IPS-11a (cell line): ENCODE data around the gene CLEC12A.
"Not testable (repeated sequence)": the region's sequence is repeated elsewhere in the genome, so short reads cannot be mapped to it uniquely, and the experiment has no call there.

Experiments
- H3K4me3 ChIP-seq: one replicate; pipeline ENCODE4 v1.5.1; 2013; ENCODE audit warnings: low read depth, low read length, control low read depth

The CLEC12A gene

DNA sequence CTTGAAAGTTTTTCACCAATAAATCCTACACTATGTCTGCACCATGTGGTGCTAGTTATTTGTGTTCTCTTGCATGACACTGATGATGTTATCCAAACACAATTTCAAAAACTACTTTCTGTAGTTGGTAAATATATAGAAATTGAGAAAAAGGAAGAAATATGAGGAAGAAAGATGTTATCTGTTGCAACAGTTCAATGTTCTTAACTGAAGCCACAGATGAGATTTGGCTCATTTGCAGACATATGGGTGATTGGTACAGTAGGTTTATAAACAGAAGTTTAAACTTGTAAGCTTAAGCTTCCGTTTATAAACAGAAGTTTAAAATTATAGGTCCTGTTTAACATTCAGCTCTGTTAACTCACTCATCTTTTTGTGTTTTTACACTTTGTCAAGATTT lies at the start of gene CLEC12A:
TSS of gene CLEC12A (plus strand) at position 229 of the 400 bp plus-strand sequence. CDS start 188 bp downstream, outside the sequence.
- H3K4me3 ChIP-seq = no peak within 1 kb of the TSS

DNA sequence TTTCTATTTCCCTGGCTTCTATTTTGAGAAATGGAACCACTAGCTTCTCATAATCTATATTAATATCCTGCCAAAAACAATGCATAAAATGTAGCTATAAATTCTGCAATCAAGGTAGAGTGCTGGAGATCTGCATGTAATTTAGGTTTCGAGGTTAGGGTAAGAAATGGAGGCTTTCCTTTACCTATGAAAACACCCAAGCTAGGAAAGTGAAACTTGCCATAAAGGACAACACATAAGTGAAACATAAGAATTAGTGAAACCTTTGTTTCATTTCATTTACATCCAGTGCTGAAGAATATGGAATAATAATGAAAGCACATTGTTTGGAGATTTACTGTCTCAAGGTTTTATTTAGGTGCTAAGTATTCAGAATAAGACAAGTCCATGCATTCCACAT lies 48.8 kb upstream of the CLEC12A start:
- H3K4me3 ChIP-seq = no peak overlapping the region

GRCh38 chr12:9925705-9926393 lies 45.4 kb upstream of the CLEC12A start:
- H3K4me3 ChIP-seq = no peak overlapping the region

GRCh38 chr12:9926876-9927275 lies 44.3 kb upstream of the CLEC12A start:
- H3K4me3 ChIP-seq = no peak overlapping the region

- H3K4me3 ChIP-seq = no peak overlapping the region
Measured at GRCh38 chr12:9928607-9929006, 42.6 kb upstream of the CLEC12A start.

GRCh38 chr12:9931245-9931644 lies 40.0 kb upstream of the CLEC12A start:
- no peak overlapping the region for H3K4me3 ChIP-seq

GRCh38 chr12:9932270-9932669 lies 38.9 kb upstream of the CLEC12A start, which contains the start of gene CLEC2A:
CLEC2A (minus strand) TSS chr12:9932370; CDS start chr12:9932329, 41 bp downstream.
- H3K4me3 ChIP-seq = no peak within 1 kb of the TSS

DNA sequence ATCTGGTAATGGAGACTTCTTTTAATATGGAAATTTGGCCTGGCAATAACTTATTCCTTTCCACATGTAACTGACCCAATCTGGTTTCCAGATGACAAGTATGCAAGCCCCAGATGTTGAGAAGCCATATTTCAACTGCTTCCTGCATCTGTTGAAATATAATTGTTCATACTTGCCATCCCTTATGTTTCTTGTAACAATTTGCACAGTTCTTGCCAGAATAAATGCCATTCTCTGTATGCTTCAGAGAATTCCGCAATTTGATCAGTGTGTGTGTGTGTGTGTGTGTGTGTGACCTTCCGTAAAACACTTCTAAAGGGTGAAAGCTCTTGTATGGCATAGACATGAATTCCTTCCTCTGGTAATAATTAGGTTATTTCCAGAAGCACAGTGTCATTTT lies 37.3 kb upstream of the CLEC12A start:
- no peak overlapping the region for H3K4me3 ChIP-seq

DNA sequence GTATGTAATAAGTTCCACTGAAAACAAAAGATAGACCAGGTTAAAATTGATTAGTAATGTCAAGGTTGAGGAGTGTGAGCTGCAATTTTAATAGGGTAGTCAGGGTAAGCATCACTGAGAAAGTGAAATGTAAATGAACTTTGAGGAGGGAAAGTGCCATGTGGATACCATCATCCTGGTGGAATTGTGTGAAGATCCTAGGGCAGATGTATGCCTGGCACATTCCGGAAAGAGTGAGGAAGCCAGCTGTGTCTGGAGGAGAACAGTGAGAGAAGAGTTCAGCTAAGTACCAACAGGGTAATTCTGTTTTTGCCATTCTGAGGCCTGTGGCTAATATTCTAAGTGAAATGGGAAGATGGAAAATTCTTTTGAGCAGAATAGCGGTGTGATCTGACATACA lies 36.2 kb upstream of the CLEC12A start:
- no peak overlapping the region for H3K4me3 ChIP-seq

GRCh38 chr12:9936591-9936990 lies 34.6 kb upstream of the CLEC12A start:
- no peak overlapping the region for H3K4me3 ChIP-seq

DNA sequence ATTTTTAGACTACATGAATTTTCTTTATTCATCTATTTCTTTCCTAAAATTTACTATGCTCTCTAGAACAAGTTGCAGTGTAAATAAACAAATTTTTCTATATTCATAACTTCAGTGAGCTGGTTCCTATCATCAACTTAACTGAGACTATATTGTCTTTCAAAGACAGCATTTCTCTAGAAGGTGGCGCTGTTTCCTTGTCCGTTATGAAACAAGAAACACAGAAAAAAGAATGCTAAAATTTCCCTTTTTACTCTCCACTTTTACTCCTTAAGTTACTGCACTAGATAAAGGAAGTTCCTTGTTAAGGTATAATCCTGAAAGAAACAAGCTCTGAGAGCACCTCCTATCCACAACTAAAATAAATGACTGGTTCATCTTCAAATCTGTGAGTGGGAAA lies 30.8 kb upstream of the CLEC12A start:
- no peak overlapping the region for H3K4me3 ChIP-seq

DNA sequence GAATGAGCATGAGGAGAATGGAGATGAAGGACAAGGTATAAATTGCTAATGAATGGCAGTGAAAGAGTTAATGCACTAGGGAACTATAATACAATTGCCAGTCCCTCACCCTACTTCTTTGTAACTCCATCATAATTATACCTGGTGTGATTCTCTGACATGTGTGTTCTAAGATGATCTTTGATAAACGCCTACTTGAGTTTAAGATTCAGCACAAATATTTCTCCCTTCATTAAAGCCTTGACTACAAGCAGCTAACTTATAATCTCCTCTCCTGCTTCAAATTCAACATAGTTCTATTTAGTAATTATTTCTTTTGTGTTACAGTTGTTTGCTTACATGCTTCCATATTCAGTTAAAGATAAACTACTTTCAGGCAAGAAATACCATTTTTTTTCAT lies 29.4 kb upstream of the CLEC12A start:
- no peak overlapping the region for H3K4me3 ChIP-seq

DNA sequence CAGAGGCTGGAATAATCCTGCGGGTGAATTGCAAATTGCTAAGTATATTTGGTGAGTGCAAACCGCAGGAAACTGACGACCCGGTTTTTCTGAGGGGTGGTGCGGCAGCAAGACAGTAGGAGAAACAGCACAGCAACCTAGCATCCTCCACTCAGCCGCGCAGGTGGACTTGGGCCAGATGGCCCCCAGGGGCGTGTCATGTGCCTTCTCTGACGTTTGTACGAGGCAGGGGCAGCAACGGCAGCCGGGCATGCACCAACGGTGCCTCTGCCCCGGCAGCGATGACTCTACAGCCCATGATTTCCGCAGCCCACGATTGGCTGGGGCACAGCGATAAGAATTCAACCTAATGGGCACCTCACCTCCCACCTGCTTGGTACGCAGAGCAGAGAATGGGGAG lies 28.0 kb upstream of the CLEC12A start:
- no peak overlapping the region for H3K4me3 ChIP-seq

DNA sequence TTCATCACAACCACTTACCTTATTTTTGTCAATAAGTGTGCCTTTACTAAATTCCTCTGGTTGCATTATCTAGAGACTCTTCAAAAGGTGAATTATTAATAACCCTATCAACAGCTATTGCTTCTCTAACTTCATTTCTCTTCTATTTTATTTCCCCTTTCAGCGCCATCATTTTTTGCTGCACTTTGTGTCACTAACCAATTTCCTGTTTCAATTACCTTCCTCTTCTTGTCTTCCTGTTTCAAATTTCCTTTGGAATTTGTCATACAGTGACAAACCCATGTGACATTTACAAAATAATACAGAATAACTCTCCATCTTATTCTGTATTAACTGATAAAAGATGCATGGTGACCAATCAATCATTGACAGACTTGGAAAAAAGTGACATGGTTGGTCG lies 26.8 kb upstream of the CLEC12A start:
- no peak overlapping the region for H3K4me3 ChIP-seq

GRCh38 chr12:9947674-9948073 lies 23.5 kb upstream of the CLEC12A start:
- no peak overlapping the region for H3K4me3 ChIP-seq

GRCh38 chr12:9948606-9949296 lies 22.5 kb upstream of the CLEC12A start:
- H3K4me3 ChIP-seq = no peak overlapping the region

- H3K4me3 ChIP-seq = no peak overlapping the region
Measured at GRCh38 chr12:9951026-9951675, 20.1 kb upstream of the CLEC12A start.

DNA sequence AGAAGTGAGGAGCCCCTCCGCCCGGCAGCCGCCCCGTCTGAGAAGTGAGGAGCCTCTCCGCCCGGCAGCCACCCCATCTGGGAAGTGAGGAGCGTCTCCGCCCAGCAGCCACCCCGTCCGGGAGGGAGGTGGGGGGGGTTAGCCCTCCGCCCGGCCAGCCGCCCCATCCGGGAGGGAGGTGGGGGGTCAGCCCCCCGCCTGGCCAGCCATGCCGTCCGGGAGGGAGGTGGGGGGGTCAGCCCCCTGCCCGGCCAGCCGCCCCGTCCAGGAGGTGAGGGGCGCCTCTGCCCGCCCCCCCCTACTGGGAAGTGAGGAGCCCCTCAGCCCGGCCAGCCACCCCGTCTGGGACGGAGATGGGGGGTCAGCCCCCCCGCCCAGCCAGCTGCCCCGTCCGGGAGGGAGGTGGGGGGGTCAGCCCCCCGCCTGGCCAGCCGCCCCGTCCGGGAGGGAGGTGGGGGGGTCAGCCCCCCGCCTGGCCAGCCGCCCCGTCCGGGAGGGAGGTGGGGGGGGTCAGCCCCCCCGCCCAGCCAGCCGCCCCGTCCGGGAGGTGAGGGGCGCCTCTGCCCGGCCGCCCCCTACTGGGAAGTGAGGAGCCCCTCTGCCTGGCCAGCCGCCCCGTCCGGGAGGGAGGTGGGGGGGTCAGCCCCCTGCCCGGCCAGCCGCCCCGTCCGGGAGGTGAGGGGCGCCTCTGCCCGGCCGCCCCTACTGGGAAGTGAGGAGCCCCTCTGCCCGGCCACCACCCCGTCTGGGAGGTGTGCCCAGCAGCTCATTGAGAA lies 18.1 kb upstream of the CLEC12A start:
- H3K4me3 ChIP-seq = not testable (repeated sequence)

DNA sequence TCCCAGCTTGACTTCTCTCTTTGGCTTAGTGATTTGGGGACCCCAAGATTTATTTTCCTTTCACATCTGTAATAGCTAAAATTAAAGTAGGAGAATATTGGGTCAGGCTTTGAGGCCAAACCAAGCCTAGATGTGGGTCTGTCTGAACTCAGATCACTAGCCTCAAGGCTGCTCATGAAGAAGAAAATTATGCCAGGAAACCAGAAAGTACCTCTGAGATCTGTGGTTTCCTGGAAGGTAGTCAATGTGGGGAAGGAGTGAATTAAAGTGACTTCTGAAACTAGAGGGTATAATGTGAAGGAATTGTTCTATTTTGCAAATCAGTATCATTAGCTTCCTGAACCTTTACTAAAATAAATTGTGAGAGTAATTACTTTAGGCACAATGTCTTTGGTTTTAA lies 13.4 kb upstream of the CLEC12A start:
- H3K4me3 ChIP-seq = no peak overlapping the region

- no peak overlapping the region for H3K4me3 ChIP-seq
Measured at GRCh38 chr12:9960590-9960989, 10.6 kb upstream of the CLEC12A start.

DNA sequence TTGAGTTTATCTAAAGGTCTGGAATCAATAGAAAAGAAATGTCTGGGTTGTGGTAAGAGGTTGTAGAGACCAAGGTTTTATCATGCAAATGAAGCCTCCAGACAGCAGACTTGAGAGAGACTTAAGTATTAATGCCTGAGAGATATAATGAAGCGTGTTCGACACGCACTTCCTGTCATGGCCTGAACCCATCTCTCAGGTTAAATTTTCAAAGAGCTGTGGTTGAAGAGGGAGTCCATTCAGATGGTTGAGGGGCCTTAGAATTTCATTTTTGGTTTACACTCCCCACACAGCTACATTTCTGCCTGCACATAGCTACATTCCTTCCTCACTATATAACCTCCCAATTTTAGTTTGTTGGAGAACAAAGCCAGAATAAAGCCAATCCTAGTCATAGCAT lies 10.1 kb upstream of the CLEC12A start:
- no peak overlapping the region for H3K4me3 ChIP-seq
